Activated CD8-positive, alpha-beta memory T cell treated with anti-CD3 and anti-CD28 coated beads, Interleukin-2, amount 50 U/mL, for 4 hours (primary cell): ENCODE data around the gene PTPRN2.
"Not testable (repeated sequence)": the region's sequence is repeated elsewhere in the genome, so short reads cannot be mapped to it uniquely, and the experiment has no call there.

Source experiments
- DNase-seq: peaks from one replicate; pipeline ENCODE4 v3.0.0-alpha.2; 2020

Gene PTPRN2

DNA sequence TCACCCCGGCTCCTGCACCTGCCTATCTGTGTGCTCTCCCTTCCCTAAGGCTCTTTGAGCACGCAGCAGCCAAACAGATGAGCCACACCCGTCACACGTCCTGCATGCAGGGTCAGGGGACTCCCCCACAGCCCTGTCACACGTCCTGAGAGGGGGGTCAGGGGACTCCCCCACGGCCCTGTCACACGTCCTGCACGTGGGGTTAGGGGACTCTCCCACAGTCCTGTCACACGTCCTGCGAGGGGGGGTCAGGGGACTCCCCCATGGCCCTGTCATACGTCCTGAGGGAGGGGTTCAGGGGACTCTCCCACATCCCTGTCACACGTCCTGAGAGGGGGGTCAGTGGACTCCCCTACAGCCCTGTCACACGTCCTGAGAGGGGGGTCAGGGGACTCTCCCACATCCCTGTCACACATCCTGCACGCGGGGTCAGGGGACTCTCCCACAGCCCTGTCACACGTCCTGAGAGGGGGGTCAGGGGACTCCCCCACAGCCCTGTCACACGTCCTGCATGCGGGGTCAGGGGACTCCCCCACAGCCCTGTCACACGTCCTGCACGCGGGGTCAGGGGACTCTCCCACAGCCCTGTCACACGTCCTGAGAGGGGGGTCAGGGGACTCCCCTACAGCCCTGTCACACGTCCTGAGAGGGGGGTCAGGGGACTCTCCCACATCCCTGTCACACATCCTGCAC is 211.3 kb downstream of the PTPRN2 start:
- not testable (repeated sequence) for DNase-seq

DNA sequence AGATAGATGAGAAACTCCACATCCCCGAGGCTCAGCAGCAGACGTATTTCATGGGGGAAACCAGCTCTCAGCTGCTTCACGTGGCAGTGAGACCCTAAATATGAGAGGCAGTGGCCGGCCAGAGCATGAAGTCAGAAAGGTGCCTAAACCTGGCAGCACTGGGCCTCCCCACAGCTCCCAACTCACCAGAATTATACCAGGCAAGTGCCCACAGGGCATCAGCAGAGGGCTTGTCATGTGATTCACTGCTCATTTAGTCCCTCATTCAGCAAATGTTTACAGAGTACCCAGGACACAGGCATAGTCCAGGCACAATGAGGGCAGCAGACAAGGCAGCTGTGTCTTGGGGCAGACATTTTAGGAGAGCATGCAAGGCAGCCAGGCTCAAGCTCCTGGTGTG is 212.6 kb downstream of the PTPRN2 start:
- DNase-seq: no peak

DNA sequence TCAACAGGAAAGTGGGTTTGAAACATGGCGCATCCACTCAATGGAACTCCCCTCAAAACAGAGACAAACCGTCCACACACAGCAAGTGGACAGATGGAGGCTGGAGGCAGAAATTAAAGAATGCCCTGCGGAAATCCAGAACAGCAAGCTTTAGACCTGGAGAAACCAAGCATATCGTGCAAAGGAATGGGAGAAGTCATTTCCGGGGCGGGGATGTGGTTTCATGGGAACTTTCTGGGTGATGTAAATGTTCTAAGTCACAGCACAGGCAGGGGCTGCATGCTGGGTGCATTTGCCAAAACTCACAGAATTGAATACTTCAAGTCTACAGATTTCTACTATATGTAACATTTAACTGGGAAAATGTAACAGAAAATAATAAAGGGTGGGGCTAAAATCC is 213.0 kb downstream of the PTPRN2 start:
- no peak for DNase-seq

DNA sequence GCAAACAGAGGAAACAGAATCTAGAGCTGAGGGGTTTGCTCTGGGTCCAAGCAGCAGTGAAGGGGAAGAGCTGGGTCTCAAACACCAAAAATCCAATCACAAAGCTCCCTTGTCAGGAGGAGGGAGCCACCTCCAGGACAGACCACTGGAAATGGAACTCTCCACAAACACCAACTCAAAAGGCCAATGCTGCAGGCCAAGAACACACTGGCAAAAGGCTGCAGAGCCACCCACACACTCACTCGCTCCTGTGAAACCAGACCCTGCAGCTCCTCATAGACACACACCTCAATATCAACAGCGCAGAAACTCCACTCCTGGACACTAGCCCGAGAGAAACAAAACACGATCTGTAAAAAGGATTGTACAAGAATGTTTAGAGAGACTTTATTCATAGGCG is 213.5 kb downstream of the PTPRN2 start:
- DNase-seq: no peak

DNA sequence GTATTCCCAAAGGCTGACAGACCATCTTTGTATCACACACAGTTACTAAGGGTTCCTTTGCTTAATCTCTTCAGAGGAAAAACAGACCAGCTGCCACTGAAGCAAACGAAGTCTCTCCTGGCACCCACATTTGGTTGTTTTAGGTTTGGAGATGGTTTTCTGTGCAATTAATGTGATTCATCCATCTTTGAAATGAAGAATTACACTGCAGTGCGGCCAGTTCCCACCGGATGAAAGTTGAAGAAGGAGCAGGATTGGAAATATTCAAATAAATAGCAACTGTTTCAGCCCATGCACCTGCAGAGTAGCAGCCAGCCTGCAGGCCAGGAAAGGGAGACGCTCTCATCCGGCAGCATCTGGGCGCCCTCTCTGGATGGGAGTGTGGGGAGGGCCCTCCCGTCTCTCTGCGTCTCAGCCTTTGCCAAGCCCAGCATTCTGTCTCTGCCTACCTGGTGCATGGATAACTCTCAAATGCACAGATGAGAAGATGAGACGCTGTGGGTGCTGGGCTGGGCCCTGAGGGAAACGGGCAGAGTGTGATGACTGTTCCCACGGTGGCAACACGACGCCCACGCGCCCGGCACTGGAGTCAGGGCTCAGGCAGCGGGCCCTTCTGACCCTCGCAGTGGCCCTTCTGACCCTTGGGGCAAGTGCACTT is 214.0 kb downstream of the PTPRN2 start:
- DNase-seq: no peak

DNA sequence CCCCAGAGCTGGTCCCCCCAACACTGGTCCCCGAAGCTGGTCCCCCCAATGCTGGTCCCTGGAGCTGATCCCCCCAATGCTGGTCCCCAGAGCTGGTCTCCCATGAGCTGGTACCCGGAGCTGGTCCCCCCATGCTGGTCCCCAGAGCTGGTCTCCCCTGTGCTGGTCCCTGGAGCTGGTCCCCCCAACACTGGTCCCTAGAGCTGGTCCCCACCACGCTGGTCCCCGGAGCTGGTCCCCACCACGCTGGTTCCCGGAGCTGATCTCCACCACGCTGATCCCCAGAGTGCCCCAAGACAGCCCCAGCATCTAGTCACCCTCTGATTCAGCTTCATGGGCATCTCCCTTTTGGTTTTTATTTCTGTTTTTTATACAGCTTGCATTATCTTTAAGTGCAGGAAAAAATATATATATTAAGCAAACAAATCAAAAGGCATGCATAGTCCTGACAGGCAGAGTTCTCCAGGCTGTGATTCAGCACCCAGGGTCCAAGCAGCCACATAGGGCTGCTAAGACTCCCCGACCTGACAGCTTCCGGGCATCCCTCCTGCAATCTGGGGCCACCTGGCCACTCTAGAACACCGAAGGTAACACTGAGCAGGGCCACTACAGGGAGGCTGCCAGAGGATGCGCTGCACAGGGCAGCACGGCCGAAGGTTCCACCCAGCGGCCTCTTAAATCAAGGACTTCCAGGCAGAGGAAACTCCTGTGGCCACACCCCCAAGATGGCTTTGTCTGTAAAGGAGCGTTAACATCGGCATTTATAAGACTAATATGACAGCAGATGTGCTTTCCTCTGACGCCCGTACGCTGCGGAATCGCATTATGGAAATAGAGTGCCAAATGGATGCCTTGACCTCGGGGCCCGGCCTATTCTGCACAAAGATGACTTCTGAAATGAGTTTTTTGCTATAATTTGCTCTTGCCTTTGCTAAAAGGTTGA is 215.0 kb downstream of the PTPRN2 start:
- DNase-seq: no peak

DNA sequence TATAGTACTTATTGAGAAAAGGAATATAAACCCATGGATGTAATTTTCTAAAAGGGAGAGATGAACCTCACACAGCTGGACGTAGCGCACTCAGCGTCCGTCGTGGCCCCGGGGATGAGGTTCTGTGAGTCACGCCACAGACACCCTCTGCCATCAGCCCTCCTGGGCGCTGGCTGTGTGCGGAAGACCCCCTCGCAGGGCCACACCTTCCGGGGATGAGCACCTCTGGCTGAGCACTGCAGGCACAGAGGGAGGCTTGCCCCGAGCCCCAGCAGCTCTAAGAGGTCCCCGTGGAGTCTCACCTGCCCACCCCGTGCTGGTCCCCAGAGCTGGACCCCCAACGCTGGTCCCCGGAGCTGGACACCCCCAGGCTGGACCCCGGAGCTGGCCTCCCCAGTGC is 215.8 kb downstream of the PTPRN2 start:
- DNase-seq: no peak

DNA sequence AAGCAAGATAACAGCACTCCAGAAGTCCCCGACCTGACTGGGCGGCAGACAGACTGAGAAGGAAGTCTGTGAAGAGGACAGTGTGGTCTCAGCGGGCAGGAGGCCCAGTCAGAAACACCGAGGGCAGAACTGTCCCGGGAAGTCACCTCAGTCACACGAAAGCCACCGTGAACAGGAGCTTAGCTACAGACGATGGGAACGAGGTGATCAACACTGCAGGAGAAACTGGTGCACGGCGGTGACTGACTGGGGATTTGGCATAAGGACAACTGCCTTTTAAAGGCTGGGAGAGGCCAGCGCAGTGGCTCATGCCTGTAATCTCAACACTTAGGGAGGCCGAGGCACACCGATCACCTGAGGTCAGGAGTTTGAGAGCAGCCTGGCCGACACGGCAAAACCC is 217.8 kb downstream of the PTPRN2 start:
- DNase-seq: no peak

DNA sequence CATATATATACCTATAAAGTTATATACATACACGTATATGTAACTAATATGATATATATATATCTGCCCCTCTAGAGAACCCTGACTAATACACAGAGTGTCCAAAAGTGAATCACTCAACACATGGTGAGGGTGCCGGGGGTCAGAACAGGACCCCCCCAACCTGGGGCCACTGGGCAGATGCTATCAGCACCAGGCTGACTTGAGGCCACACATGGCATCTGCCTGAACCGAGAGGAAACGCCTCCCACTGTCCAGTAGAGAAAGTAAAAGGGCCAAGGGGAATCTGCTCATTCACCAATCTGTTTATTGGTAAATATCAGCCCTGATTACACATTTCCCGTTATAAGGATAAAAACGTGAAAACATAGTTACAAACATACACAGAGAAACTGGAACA is 218.3 kb downstream of the PTPRN2 start:
- DNase-seq: no peak

DNA sequence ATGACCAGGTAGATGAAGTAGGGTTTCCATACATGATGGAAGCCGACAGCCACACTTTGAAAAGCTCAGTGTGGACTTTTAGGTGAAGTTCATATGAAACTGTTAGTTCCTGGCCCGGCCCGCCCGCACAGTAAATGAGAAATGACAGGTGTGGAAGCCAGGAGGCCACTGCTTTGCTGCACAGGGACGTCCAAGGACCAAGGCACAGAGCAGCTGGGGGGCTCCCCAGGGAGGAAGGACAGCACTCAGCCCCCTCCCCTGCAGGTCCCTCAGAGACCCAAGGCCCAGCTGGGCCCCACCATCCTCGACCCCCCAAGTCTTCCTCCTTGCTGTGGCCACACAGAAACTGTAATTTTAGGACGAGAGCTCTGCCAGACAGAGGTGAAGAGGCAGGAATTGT is 219.2 kb downstream of the PTPRN2 start:
- no peak for DNase-seq

DNA sequence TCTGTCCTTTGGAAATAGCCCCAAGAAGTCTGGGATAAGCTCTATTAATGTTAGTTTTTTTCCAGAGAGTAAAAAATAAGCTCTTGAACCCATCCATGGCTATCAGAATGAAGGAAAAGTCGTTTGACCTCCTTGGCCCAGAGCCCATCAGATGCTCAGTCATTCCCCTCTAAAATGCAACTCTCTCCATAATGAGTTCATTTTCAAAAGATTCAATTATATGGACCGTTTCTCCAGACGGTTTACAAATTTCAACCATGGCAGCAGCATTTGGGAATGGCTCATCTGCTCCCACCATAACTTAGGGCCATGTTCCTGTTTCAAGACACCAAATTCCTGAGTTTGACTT is 220.0 kb downstream of the PTPRN2 start:
- no peak for DNase-seq

DNA sequence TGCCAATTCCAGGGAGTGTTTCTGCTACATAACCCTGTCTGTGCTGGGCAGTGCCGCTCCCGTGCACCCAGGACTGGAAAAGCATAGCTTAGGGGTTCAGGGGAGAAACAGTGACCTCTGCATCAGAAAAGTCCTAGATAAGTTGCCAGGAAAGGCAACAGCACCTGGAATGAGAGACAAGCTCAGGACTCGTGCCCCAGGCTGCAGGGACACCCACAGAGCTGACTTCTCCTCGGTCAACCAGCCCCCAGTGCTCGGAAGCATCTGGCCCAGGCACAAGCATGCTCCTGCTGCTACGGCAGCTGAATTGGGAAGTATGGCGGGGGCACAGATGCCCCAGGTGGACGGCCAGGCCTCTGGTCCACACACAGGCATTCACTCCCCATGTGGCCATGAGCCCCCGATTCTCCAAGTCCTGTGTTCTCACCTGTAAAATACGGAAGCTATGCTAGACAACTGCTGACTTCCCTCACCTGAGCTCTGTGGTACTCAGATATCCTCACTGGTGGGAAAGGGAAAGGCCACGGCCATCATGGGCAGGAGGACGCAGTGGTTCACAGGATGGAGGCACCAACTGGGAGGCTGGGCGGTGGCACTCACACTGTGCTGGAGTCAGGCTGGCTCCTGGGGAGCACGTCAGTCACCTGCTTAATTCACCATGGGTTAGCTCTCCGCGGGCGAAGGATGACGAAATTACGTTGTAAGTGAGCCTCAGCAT is 220.5 kb downstream of the PTPRN2 start:
- no peak for DNase-seq

DNA sequence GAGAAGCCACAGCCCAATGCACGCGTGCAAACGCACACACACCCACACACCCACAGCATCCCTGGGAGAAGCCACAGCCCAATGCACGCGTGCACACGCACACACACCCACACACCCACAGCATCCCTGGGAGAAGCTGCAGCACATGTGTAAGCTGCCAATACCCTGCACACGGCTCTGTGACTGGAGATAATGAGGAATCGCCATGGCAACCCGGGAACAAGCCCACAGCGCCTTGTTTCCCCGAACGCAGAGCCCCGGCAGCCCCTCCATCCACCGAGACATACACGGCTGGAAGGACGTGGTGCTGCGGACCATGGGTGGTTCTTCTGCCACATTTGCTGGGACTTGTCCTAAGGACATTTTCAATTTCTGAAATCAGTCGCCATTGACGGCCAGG is 221.3 kb downstream of the PTPRN2 start:
- no peak for DNase-seq

DNA sequence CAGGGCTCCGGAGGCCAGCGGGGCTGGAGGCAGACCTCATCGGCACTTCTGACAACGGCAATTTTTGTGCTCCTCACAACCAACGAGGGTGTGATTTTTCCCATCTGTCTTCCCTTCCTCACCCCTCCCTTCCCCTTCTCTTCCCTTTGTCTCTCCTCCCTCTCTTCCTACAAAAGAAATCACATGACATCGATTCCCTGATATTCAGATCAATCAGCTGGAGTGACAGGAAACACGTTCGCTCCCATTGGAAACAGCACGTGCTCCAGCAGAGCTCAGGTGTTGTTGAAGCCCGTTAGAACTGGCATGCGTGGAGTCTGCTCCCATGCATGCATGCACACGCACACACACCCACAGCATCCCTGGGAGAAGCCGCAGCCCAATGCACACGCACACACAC is 222.4 kb downstream of the PTPRN2 start:
- DNase-seq: no peak

DNA sequence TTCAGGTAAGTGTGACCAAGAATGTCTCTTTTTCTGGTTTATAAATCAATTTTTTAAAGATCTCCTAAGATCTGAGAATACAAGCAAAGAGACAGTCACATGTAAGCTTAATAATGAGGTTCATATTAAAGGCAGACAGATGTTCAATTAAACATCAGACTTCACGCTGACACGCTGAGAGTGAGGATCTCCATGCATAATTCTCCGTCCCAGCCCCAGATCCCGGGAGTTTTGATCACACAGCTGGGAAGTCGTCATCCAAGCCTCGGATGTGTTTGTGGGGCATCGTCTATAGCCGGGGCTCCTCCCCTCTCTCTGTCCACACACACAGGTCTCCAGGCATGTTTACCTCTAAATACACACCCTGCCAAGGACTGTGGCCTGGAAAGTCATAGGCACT is 223.2 kb downstream of the PTPRN2 start:
- DNase-seq: no peak

DNA sequence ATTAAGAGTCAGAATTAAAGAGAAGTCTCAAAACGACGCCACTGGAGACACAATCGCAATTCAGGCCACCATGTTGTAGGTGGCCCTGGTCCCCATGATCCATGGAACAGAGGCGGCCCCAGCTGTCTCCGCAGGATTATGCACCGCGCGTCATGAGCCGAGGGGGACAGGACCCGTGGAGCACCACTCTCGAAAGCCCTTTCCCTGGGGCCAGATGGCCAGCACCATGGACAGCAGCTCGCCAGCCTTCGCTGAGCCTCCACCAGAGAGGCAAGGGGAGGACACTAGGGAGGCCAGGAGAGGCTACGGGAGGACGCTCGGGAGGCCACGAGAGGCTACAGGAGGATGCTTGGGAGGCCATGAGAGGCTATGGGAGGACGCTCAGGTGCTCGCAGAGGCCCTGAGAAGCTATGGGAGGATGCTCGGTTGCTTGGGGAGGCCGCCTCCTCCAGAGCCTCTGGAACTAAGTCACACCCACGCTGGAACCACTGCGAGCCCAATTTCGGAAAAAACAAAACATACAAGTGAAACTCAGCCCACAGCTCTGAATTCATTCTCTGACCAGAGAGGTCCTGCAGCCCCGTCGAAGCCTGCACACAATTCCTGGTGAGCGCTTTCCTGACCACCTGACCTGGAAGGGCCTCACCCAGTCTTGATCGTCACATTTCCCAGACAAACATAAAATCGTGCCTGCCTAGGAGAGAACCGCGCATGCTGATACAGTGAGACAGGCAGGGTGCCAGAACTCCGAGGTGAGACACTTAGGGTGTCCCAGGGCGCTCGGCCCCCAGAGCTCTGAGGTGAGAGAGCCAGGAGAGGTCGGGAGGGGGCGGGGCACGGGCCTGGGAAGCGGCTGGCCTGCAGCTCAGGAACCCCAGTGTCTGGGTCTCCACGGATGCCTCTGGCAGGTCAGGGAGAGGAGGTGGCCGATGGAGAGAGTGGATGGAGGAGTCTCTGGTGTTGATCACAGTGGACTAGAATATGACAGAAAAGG is 224.4 kb downstream of the PTPRN2 start:
- DNase-seq: no peak

DNA sequence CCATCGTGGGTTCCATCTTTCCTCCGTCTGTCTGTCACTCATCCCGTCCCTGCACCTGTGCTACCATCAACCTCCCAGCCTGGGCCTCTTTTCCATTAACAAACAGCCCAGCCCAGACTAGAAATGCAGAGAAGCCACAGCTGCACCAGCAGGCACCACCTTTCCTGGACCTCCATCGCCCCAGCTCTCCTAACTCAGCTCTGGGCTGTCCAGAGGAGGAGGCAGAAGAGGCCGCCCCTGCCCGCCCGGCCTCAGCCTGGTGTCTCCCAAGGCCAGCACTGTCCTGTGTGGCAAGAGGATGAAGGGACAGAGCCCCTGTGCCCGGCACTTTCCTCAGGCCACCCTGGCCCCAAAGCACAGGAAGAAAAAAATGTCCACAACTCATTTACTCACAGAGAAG is 225.6 kb downstream of the PTPRN2 start:
- DNase-seq: no peak

DNA sequence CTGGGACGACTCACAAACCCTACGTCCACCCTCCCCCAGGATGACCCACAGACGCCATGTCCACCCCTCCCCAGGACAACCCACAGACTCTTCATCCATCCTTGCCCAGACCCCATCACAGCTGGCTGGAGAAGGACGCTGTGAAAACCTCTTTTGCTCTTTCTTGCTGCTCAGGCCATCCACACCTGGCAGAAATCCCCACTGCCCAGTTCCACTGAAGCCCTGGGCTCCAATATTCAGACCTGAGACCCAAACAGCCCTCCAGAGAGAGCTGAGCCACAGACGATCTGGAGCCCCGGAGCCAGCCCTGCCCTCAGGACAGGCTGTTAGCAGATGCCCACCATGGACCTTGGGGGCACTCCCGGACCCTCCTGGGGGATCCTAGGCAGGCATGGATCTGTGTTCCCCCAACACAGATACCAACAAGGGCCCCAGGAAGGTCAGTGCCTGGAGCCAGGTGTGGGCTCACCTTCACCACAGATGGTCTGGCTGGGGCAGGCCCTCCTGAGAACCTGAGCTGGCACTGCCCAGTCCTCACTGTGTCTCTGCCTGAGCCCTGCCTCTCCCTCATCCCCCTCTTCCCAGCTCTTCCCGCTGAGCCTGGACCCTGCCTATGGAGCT is 226.2 kb downstream of the PTPRN2 start:
- no peak for DNase-seq

DNA sequence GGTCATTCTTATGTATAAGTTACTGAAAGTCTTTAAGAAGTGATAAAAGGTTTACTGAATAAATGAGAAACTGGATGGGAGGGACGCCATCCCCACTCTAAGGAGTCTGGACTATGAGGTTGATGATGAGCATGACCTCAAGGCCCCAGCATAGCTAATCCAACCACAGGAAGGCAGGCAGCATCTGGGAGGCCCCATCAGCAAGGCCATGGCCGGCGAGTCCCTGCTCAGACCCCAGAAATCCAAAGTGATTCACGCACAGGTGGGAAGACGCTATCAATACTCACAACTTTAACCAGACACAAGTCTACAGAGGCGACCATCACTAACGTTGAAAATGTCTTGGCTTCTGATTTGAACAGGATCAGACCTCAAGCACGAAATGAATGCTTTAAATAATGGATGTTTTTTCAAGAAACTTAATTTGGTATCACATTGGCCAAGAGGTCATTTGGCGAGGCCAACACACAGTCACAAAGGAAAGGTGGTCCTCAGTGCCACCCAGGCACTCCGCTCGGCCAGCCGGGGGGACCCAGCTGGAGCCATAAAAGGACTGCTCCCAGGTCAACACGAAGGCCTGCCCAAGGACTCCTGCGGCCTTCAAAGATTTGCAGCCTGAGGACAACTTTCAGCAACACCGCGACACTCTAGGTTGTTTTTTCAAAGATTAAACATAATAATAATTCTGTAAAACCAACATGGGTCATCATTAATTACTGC is 228.5 kb downstream of the PTPRN2 start:
- no peak for DNase-seq

DNA sequence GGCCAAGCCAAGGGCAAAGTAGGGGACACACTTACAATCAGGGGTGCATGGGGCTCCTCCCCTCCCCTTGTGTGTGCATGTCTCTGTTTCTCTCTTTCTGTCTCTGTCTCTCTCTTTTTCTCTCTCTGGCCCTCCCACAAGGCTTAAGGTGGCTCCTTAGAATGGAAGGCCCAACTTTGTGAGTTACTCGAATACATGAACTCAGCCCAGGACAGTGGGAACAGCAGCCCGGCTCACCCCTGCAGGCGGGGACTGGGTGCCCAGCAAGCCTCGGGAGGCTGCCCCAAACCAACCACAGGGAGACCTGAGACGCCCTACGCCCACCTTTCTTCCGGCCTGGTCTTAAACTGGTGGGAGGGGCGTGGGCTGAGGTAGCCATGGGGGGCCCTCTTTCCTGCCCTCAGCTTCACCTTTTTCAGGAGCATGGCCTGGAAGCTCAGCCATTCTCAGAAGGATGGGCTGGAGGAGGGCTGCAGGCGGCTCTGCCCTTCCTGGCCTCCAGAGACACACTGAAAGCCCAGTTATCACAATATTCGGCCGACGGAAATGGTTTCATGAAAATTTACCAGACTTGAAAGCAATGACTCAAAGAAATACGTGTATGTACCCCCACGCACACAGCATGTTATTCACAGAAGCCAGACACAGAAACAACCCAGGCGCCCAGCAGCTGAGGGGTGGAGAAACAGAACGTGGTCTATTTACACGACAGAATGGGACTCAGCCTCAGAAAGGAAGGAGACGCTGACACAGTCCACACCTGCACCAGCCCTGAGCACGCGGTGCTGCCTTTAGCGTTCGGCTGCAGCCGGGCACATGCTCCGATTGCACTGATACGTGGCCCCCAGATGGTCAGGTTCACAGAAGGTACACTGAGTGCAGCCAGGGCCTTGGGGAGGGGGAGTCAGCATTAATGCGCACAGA is 229.5 kb downstream of the PTPRN2 start:
- no peak for DNase-seq
